ENCODE data around the gene IMPA2. TPM values are rescaled to one million over a fixed set of nuclear protein-coding genes. Genes with fewer than 3 reads are reported as not detected.
"Not testable (repeated sequence)": the region's sequence is repeated elsewhere in the genome, so short reads cannot be mapped to it uniquely, and the experiment has no call there.

The IMPA2 gene
- total and polyA plus RNA-seq, 10 of the 15 experiments (the other 5 are each of a cell fraction or from before 2014, with no cell fraction given), result 0.24 to 21.0 (median 11.4) TPM

GRCh38 chr18:12067671-12068070 lies 86.4 kb downstream of the IMPA2 start:
- H3K27me3 ChIP-seq (replicated peaks in 1 of 2; ENCODE audit: control insufficient read depth in 2 of 2, insufficient read depth in 2 of 2, low read length in 1 of 2), result no peaks in the 10 kb centered on the region; a peak in 1 of 4 replicates
- TF ChIP-seq POU2F2 (IDR thresholded peaks at IDR 0.05; ENCODE audit: borderline replicate concordance, low read depth, low read length) (no peak), MLLT1 (IDR thresholded peaks at IDR 0.05) (no peak), HDAC2 (IDR thresholded peaks at IDR 0.05) (no peak), NR2C2 (IDR thresholded peaks at IDR 0.05; ENCODE audit: borderline replicate concordance, control insufficient read depth, insufficient read length, low read depth) (no peak)
- FAIRE-seq (no peak), DNase-seq (ENCODE audit: low read depth, low spot score) (no peak), ATAC-seq (no peak)
- H3K79me2 ChIP-seq (ENCODE audit: control insufficient read depth, insufficient read depth, low read length), result no peaks in the 10 kb centered on the region
- in situ Hi-C loops (cut with MboI) (no loop called here), intact Hi-C loops (cut with micrococcal nuclease; ENCODE audit: unreplicated experiment) (no loop called here)
- ChIA-PET RAD21 (ENCODE audit: unreplicated experiment) (no interaction called here), SMC1A (ENCODE audit: uncharacterized antibody, unreplicated experiment) (no interaction called here), POLR2A (no interaction called here), CTCF (no interaction called here)
- no peaks in the 10 kb centered on the region for H4K20me1 ChIP-seq (ENCODE audit: control insufficient read depth, insufficient read depth)
- H3K4me1 ChIP-seq (ENCODE audit: control insufficient read depth, insufficient read depth, low read length), result no peaks in the 10 kb centered on the region
- H3K9ac ChIP-seq (ENCODE audit: control insufficient read depth, insufficient read depth, low read length), result no peak overlapping the region
- H3K36me3 ChIP-seq (ENCODE audit: control insufficient read depth in 2 of 2, insufficient read depth in 2 of 2, low read length in 1 of 2), result no peaks in the 10 kb centered on the region
- H3K4me3 ChIP-seq, result no peak overlapping the region
- WGBS (ENCODE audit: insufficient coverage, insufficient replicate concordance, low lambda C conversion rate, missing lambda C conversion rate), result 76% methylated on average over 23 of the region's 26 CpGs
- H3K9me3 ChIP-seq (replicated peaks; ENCODE audit: control insufficient read depth, insufficient read depth, low read length), result no peaks in the 10 kb centered on the region
- BruUV-seq (replicated peaks), result no TSS peak
- H2AFZ ChIP-seq (ENCODE audit: control insufficient read depth, low read depth, low read length), result no peak overlapping the region
- no peak overlapping the region for H3K4me2 ChIP-seq (ENCODE audit: control insufficient read depth, insufficient read depth)
- no peak overlapping the region for H3K27ac ChIP-seq (ENCODE audit: control insufficient read depth, insufficient read depth)

GRCh38 chr18:12068316-12068949 lies 87.1 kb downstream of the IMPA2 start:
- DNase-seq (ENCODE audit: low read depth, low spot score); H2AFZ ChIP-seq (ENCODE audit: control insufficient read depth, low read depth, low read length); H3K9me3 ChIP-seq (replicated peaks; ENCODE audit: control insufficient read depth, insufficient read depth, low read length); intact Hi-C loops (cut with micrococcal nuclease; ENCODE audit: unreplicated experiment); H4K20me1 ChIP-seq (ENCODE audit: control insufficient read depth, insufficient read depth); H3K27ac ChIP-seq (ENCODE audit: control insufficient read depth, insufficient read depth); in situ Hi-C loops (cut with MboI); H3K4me1 ChIP-seq (ENCODE audit: control insufficient read depth, insufficient read depth, low read length); ATAC-seq; H3K27me3 ChIP-seq (replicated peaks in 1 of 2; ENCODE audit: control insufficient read depth in 2 of 2, insufficient read depth in 2 of 2, low read length in 1 of 2); POLR2A ChIA-PET; H3K4me2 ChIP-seq (ENCODE audit: control insufficient read depth, insufficient read depth); H3K9ac ChIP-seq (ENCODE audit: control insufficient read depth, insufficient read depth, low read length); H3K36me3 ChIP-seq (ENCODE audit: control insufficient read depth in 2 of 2, insufficient read depth in 2 of 2, low read length in 1 of 2); H3K79me2 ChIP-seq (ENCODE audit: control insufficient read depth, insufficient read depth, low read length); H3K4me3 ChIP-seq; CTCF ChIA-PET; FAIRE-seq; BruUV-seq (replicated peaks); SMC1A ChIA-PET (ENCODE audit: uncharacterized antibody, unreplicated experiment): not testable (repeated sequence)
- 89% methylated on average over 24 of the region's 44 CpGs for WGBS (ENCODE audit: insufficient coverage, insufficient replicate concordance, low lambda C conversion rate, missing lambda C conversion rate)
- RAD21 ChIA-PET (ENCODE audit: unreplicated experiment), result interaction anchor here (1.4 kb wide), 1 partner anchor 168 kb away, joined by 3 read pairs; no protein-coding TSS in a partner anchor

Measured in GM12878 (cell line).